ENCODE data around the gene MBIP. TPM values are rescaled to one million over a fixed set of nuclear protein-coding genes. Genes with fewer than 3 reads are reported as not detected.
"Not testable (repeated sequence)": the region's sequence is repeated elsewhere in the genome, so short reads cannot be mapped to it uniquely, and the experiment has no call there.

Gene MBIP
- total RNA-seq: 10 to 100 TPM; 32.8 to 33.0 TPM

- Mint-ChIP-seq H3K4me1 (peaks cover 29% of the 10 kb centered on the region), H3K9me3 (ENCODE audit: low read depth) (no peaks in the 10 kb centered on the region), H3K36me3 (ENCODE audit: low read depth) (peaks cover 6% of the 10 kb centered on the region), H3K27me3 (peaks cover 10% of the 10 kb centered on the region), H3K4me3 (peak within 1 kb of the TSS; percentile 85), H3K27ac (peak within 1 kb of the TSS; percentile 94)
- POLR2A ChIA-PET: interaction anchor here (0.6 kb wide), 1 partner anchor 14 kb away, joined by 6 read pairs; no protein-coding TSS in a partner anchor
- peak; percentile 95 for DNase-seq
- ATAC-seq: peak; percentile 95
- intact Hi-C loops (cut with DNase I, micrococcal nuclease): loop anchor here (1.0 to 10.0 kb wide), 6 partner anchors 18 to 1274 kb away; partner anchors contain the start of genes BRMS1L (in 2 of the 2), FOXA1 (in 1 of the 2), RALGAPA1 (in 1 of the 2) and TTC6 (in 1 of the 2)
- CTCF ChIA-PET: interaction anchor here (1.2 to 1.7 kb wide), 4 partner anchors 17 to 494 kb away, joined by 4 to 7 read pairs (median 5); partner anchors contain the start of gene BRMS1L
Measured at GRCh38 chr14:36320200-36320896, at the start of gene MBIP. MBIP (minus strand) TSS chr14:36320637; CDS start chr14:36320588, 49 bp downstream.

GRCh38 chr14:36367985-36368774 is 47.7 kb upstream of the MBIP start:
- Mint-ChIP-seq H3K9me3 (ENCODE audit: low read depth) (no peaks in the 10 kb centered on the region), H3K27me3 (peaks cover 16% of the 10 kb centered on the region), H3K27ac (no peak overlapping the region), H3K36me3 (ENCODE audit: low read depth) (no peaks in the 10 kb centered on the region), H3K4me3 (no peak overlapping the region), H3K4me1 (no peaks in the 10 kb centered on the region)
- POLR2A ChIA-PET: interaction anchor here (0.6 kb wide), 1 partner anchor 429 kb away, joined by 4 read pairs; no protein-coding TSS in a partner anchor
- CTCF ChIA-PET: interaction anchor here (0.7 to 1.5 kb wide), 2 partner anchors 297 to 298 kb away, joined by 3 to 7 read pairs; no protein-coding TSS in a partner anchor
- DNase-seq: no peak
- intact Hi-C loops (cut with DNase I, micrococcal nuclease): no loop called here
- no peak for ATAC-seq

GRCh38 chr14:36365766-36366165 is 45.3 kb upstream of the MBIP start:
- intact Hi-C loops (cut with DNase I, micrococcal nuclease): no loop called here
- CTCF ChIA-PET: interaction anchor here (1.2 kb wide), 1 partner anchor 9 kb away, joined by 3 read pairs; no protein-coding TSS in a partner anchor

GRCh38 chr14:36363704-36364103 is 43.3 kb upstream of the MBIP start:
- intact Hi-C loops (cut with DNase I, micrococcal nuclease): no loop called here
- DNase-seq (no peak), ATAC-seq (no peak)
- Mint-ChIP-seq H3K4me3 (no peak overlapping the region), H3K36me3 (ENCODE audit: low read depth) (no peaks in the 10 kb centered on the region), H3K9me3 (ENCODE audit: low read depth) (no peaks in the 10 kb centered on the region), H3K4me1 (no peaks in the 10 kb centered on the region), H3K27ac (no peak overlapping the region), H3K27me3 (peaks cover 15% of the 10 kb centered on the region)
- CTCF ChIA-PET: interaction anchor here (0.6 to 1.1 kb wide), 3 partner anchors 10 to 757 kb away, joined by 3 to 4 read pairs (median 3); no protein-coding TSS in a partner anchor
- POLR2A ChIA-PET: no interaction called here

More at GRCh38 chr14:36365766-36366165, 45.3 kb upstream of the MBIP start:
- Mint-ChIP-seq H3K9me3 (ENCODE audit: low read depth) (no peaks in the 10 kb centered on the region), H3K27me3 (peaks cover 16% of the 10 kb centered on the region), H3K27ac (no peak overlapping the region), H3K36me3 (ENCODE audit: low read depth) (no peaks in the 10 kb centered on the region), H3K4me1 (no peaks in the 10 kb centered on the region), H3K4me3 (no peak overlapping the region)
- DNase-seq (no peak), ATAC-seq (no peak)
- POLR2A ChIA-PET: no interaction called here

GRCh38 chr14:36362648-36363047 is 42.2 kb upstream of the MBIP start:
- no peaks in the 10 kb centered on the region for H3K36me3 Mint-ChIP-seq (ENCODE audit: low read depth)
- no peaks in the 10 kb centered on the region for H3K9me3 Mint-ChIP-seq (ENCODE audit: low read depth)
- no peak for DNase-seq
- H3K27ac Mint-ChIP-seq: no peak overlapping the region
- no peak overlapping the region for H3K4me3 Mint-ChIP-seq
- intact Hi-C loops (cut with DNase I, micrococcal nuclease): no loop called here
- no peaks in the 10 kb centered on the region for H3K4me1 Mint-ChIP-seq
- POLR2A ChIA-PET: no interaction called here
- peaks cover 15% of the 10 kb centered on the region for H3K27me3 Mint-ChIP-seq
- no peak for ATAC-seq
- CTCF ChIA-PET: interaction anchor here (1.1 kb wide), 1 partner anchor 11 kb away, joined by 4 read pairs; no protein-coding TSS in a partner anchor

- DNase-seq: no peak
- no peaks in the 10 kb centered on the region for H3K36me3 Mint-ChIP-seq (ENCODE audit: low read depth)
- CTCF ChIA-PET: no interaction called here
- peaks cover 7% of the 10 kb centered on the region for H3K9me3 Mint-ChIP-seq (ENCODE audit: low read depth)
- intact Hi-C loops (cut with DNase I, micrococcal nuclease): no loop called here
- no peak for ATAC-seq
- H3K4me1 Mint-ChIP-seq: no peaks in the 10 kb centered on the region
- POLR2A ChIA-PET: no interaction called here
- no peak overlapping the region for H3K4me3 Mint-ChIP-seq
- no peak overlapping the region for H3K27ac Mint-ChIP-seq
- peaks cover 10% of the 10 kb centered on the region for H3K27me3 Mint-ChIP-seq
Measured at GRCh38 chr14:36361210-36361853, 40.9 kb upstream of the MBIP start.

GRCh38 chr14:36356862-36357261 is 36.4 kb upstream of the MBIP start:
- peaks cover 20% of the 10 kb centered on the region for H3K9me3 Mint-ChIP-seq (ENCODE audit: low read depth)
- no peaks in the 10 kb centered on the region for H3K4me1 Mint-ChIP-seq
- POLR2A ChIA-PET: no interaction called here
- intact Hi-C loops (cut with DNase I, micrococcal nuclease): no loop called here
- peaks cover 11% of the 10 kb centered on the region for H3K27me3 Mint-ChIP-seq
- no peak for ATAC-seq
- no peak for DNase-seq
- H3K4me3 Mint-ChIP-seq: no peak overlapping the region
- CTCF ChIA-PET: no interaction called here
- H3K36me3 Mint-ChIP-seq (ENCODE audit: low read depth): no peaks in the 10 kb centered on the region
- H3K27ac Mint-ChIP-seq: no peak overlapping the region

- Mint-ChIP-seq H3K27ac (no peak overlapping the region), H3K4me3 (no peak overlapping the region), H3K36me3 (ENCODE audit: low read depth) (no peaks in the 10 kb centered on the region), H3K4me1 (no peaks in the 10 kb centered on the region), H3K9me3 (ENCODE audit: low read depth) (no peaks in the 10 kb centered on the region), H3K27me3 (peaks cover 19% of the 10 kb centered on the region)
- POLR2A ChIA-PET: no interaction called here
- intact Hi-C loops (cut with DNase I, micrococcal nuclease): no loop called here
- DNase-seq (no peak), ATAC-seq (no peak)
- CTCF ChIA-PET: no interaction called here
Measured at GRCh38 chr14:36346052-36346451, 25.6 kb upstream of the MBIP start.

- Mint-ChIP-seq H3K9me3 (ENCODE audit: low read depth) (no peaks in the 10 kb centered on the region), H3K27ac (no peak overlapping the region), H3K4me3 (no peak overlapping the region), H3K27me3 (peaks cover 18% of the 10 kb centered on the region), H3K4me1 (peaks cover 7% of the 10 kb centered on the region), H3K36me3 (ENCODE audit: low read depth) (no peaks in the 10 kb centered on the region)
- ChIA-PET CTCF (interaction anchor here (1.0 kb wide), 1 partner anchor 16 kb away, joined by 3 read pairs; no protein-coding TSS in a partner anchor), POLR2A (no interaction called here)
- ATAC-seq (no peak), DNase-seq (no peak)
- intact Hi-C loops (cut with DNase I, micrococcal nuclease): no loop called here
Measured at GRCh38 chr14:36344211-36344610, 23.8 kb upstream of the MBIP start.

- H3K9me3 Mint-ChIP-seq (ENCODE audit: low read depth); CTCF ChIA-PET: not testable (repeated sequence)
Measured at GRCh38 chr14:36341811-36342210, 21.4 kb upstream of the MBIP start.

GRCh38 chr14:36340276-36340890 is 19.9 kb upstream of the MBIP start:
- H3K27ac Mint-ChIP-seq: no peak overlapping the region

More at GRCh38 chr14:36341811-36342210, 21.4 kb upstream of the MBIP start:
- intact Hi-C loops (cut with DNase I, micrococcal nuclease); H3K4me3 Mint-ChIP-seq; H3K27ac Mint-ChIP-seq; ATAC-seq; POLR2A ChIA-PET; H3K36me3 Mint-ChIP-seq (ENCODE audit: low read depth); DNase-seq: not testable (repeated sequence)
- H3K4me1 Mint-ChIP-seq: peaks cover 13% of the 10 kb centered on the region
- peaks cover 24% of the 10 kb centered on the region for H3K27me3 Mint-ChIP-seq

More at GRCh38 chr14:36340276-36340890, 19.9 kb upstream of the MBIP start:
- Mint-ChIP-seq H3K27me3 (peaks cover 25% of the 10 kb centered on the region), H3K9me3 (ENCODE audit: low read depth) (no peaks in the 10 kb centered on the region), H3K4me3 (no peak overlapping the region), H3K36me3 (ENCODE audit: low read depth) (no peaks in the 10 kb centered on the region), H3K4me1 (peaks cover 13% of the 10 kb centered on the region)
- POLR2A ChIA-PET: no interaction called here
- CTCF ChIA-PET: interaction anchor here (0.6 kb wide), 1 partner anchor 80 kb away, joined by 3 read pairs; no protein-coding TSS in a partner anchor
- DNase-seq (no peak), ATAC-seq (peak; percentile 74)
- intact Hi-C loops (cut with DNase I, micrococcal nuclease): no loop called here

Measured in activated CD4-positive, alpha-beta T cell treated with anti-CD3 and anti-CD28 coated beads for 36 hours (primary cell).